Peyer's patch (tissue), 4 donors: ENCODE results near the gene VPS4B.

Source experiments
- CTCF ChIP-seq, 6 experiments: fragments of 450-650 bp in 4 of 6; fragments of 200-600 bp in 2 of 6; sonication (generic) in 1 of 6; IDR thresholded peaks; one replicate each; pipeline ENCODE4 v1.5.1; 2017 to 2019; ENCODE audit warnings: antibody characterized with exemption in 6 of 6, mild to moderate bottlenecking in 3 of 6, moderate library complexity in 1 of 6
- POLR2A ChIP-seq, 2 donors: fragments of 450-650 bp; IDR thresholded peaks; one replicate each; pipeline ENCODE4 v1.5.1; 2017; ENCODE audit warnings: antibody characterized with exemption in 2 of 2, mild to moderate bottlenecking in 2 of 2, moderate library complexity in 2 of 2

- TF ChIP-seq POLR2A (IDR thresholded peaks at IDR 0.05) = no peak
- no peak for TF ChIP-seq CTCF (IDR thresholded peaks at IDR 0.05)
Observed at GRCh38 chr18:63373161-63373560, 49.1 kb downstream of the VPS4B start.
